HEK293 (cell line): Measurements from ENCODE around the gene ITGA8.

Experiments
- KLF1 ChIP-seq: fragments of 450-650 bp; formaldehyde crosslinking; IDR thresholded peaks from 2 replicates; pipeline ENCODE4 v1.5.1; 2016; ENCODE audit warnings: missing biosample characterization, missing genetic modification characterization
- KLF16 ChIP-seq: fragments of 450-650 bp; formaldehyde crosslinking; IDR thresholded peaks from 2 replicates; pipeline ENCODE4 v1.5.1; 2017; ENCODE audit warnings: missing biosample characterization, missing genetic modification characterization
- TCF7L2 ChIP-seq: IDR thresholded peaks from 2 replicates; pipeline ENCODE4 v1.6.1; 2011; ENCODE audit warnings: low read depth, mild to moderate bottlenecking, inconsistent platforms, low read length, moderate library complexity, borderline replicate concordance
- YY2 ChIP-seq: fragments of 450-650 bp; formaldehyde crosslinking; IDR thresholded peaks from 2 replicates; pipeline ENCODE4 v1.5.1; 2016; ENCODE audit warnings: missing biosample characterization, missing genetic modification characterization
- ZBTB1 ChIP-seq: fragments of 450-650 bp; formaldehyde crosslinking; IDR thresholded peaks from 2 replicates; pipeline ENCODE4 v1.5.1; 2016; ENCODE audit warnings: missing biosample characterization, missing genetic modification characterization
- ZNF211 ChIP-seq: fragments of 450-650 bp; formaldehyde crosslinking; IDR thresholded peaks from 2 replicates; pipeline ENCODE4 v1.5.1; 2016; ENCODE audit warnings: low read depth, missing biosample characterization, missing genetic modification characterization
- ZNF302 ChIP-seq: fragments of 450-650 bp; formaldehyde crosslinking; IDR thresholded peaks from 2 replicates; pipeline ENCODE4 v1.5.1; 2016; ENCODE audit warnings: missing biosample characterization, missing genetic modification characterization, low read depth
- ZNF654 ChIP-seq: fragments of 450-650 bp; formaldehyde crosslinking; IDR thresholded peaks from 2 replicates; pipeline ENCODE4 v1.5.1; 2016; ENCODE audit warnings: low read depth, missing biosample characterization, missing genetic modification characterization
- ZSCAN30 ChIP-seq: fragments of 450-650 bp; IDR thresholded peaks from 2 replicates; pipeline ENCODE4 v1.5.1; 2018; ENCODE audit warnings: missing biosample characterization, mild to moderate bottlenecking, missing genetic modification characterization, moderate library complexity
- TF ChIP-seq, protein P1 (sequence below): IDR thresholded peaks from 2 replicates; pipeline ENCODE4 v1.6.1; 2011; ENCODE audit warnings: mild to moderate bottlenecking, low read depth, low read length, borderline replicate concordance
- TF ChIP-seq, protein P2 (sequence below): fragments of 450-650 bp; formaldehyde crosslinking; IDR thresholded peaks from 2 replicates; pipeline ENCODE4 v1.5.1; 2017; ENCODE audit warnings: missing biosample characterization, missing genetic modification characterization
- TF ChIP-seq, protein P3 (sequence below): fragments of 450-650 bp; formaldehyde crosslinking; IDR thresholded peaks from 2 replicates; pipeline ENCODE4 v1.5.1; 2016; ENCODE audit warnings: missing biosample characterization, missing genetic modification characterization
- TF ChIP-seq, protein P4 (sequence below): fragments of 450-650 bp; formaldehyde crosslinking; IDR thresholded peaks from 2 replicates; pipeline ENCODE4 v1.5.1; 2016; ENCODE audit warnings: missing biosample characterization, missing genetic modification characterization

DNA sequence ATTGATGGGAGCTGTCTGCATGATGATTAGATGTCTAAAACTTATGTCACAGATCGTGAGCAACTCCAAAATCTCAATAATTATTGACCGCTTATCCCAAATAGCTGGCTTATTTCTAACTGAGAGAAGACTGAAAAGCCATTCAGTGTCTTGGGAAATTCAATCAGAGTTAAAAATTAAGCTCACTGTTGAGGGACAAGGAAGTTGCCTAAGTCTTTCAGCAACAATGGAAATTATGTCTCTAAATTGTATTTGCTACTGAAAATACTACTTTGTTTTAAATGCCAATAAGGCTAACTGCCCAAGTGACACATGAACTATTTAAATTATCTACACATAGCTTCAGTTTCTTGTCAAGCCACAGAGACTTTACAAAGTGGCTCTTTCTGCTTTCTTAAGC, 240.8 kb downstream of the ITGA8 start:
- TF ChIP-seq, protein P1, sequence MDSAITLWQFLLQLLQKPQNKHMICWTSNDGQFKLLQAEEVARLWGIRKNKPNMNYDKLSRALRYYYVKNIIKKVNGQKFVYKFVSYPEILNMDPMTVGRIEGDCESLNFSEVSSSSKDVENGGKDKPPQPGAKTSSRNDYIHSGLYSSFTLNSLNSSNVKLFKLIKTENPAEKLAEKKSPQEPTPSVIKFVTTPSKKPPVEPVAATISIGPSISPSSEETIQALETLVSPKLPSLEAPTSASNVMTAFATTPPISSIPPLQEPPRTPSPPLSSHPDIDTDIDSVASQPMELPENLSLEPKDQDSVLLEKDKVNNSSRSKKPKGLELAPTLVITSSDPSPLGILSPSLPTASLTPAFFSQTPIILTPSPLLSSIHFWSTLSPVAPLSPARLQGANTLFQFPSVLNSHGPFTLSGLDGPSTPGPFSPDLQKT = no peak
- TF ChIP-seq ZNF211 (tag by site-specific recombination) (no peak), ZNF302 (tag by site-specific recombination) (no peak), ZNF654 (no peak), KLF16 (tag by site-specific recombination) (no peak), ZBTB1 (no peak), ZSCAN30 (tag by site-specific recombination) (no peak), KLF1 (tag by site-specific recombination) (no peak), YY2 (tag by site-specific recombination) (no peak), TCF7L2 (no peak)
- TF ChIP-seq, protein P2, sequence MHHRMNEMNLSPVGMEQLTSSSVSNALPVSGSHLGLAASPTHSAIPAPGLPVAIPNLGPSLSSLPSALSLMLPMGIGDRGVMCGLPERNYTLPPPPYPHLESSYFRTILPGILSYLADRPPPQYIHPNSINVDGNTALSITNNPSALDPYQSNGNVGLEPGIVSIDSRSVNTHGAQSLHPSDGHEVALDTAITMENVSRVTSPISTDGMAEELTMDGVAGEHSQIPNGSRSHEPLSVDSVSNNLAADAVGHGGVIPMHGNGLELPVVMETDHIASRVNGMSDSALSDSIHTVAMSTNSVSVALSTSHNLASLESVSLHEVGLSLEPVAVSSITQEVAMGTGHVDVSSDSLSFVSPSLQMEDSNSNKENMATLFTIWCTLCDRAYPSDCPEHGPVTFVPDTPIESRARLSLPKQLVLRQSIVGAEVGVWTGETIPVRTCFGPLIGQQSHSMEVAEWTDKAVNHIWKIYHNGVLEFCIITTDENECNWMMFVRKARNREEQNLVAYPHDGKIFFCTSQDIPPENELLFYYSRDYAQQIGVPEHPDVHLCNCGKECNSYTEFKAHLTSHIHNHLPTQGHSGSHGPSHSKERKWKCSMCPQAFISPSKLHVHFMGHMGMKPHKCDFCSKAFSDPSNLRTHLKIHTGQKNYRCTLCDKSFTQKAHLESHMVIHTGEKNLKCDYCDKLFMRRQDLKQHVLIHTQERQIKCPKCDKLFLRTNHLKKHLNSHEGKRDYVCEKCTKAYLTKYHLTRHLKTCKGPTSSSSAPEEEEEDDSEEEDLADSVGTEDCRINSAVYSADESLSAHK (tag by site-specific recombination) = no peak
- TF ChIP-seq, protein P3, sequence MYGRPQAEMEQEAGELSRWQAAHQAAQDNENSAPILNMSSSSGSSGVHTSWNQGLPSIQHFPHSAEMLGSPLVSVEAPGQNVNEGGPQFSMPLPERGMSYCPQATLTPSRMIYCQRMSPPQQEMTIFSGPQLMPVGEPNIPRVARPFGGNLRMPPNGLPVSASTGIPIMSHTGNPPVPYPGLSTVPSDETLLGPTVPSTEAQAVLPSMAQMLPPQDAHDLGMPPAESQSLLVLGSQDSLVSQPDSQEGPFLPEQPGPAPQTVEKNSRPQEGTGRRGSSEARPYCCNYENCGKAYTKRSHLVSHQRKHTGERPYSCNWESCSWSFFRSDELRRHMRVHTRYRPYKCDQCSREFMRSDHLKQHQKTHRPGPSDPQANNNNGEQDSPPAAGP (tag by site-specific recombination) = no peak
- TF ChIP-seq, protein P4, sequence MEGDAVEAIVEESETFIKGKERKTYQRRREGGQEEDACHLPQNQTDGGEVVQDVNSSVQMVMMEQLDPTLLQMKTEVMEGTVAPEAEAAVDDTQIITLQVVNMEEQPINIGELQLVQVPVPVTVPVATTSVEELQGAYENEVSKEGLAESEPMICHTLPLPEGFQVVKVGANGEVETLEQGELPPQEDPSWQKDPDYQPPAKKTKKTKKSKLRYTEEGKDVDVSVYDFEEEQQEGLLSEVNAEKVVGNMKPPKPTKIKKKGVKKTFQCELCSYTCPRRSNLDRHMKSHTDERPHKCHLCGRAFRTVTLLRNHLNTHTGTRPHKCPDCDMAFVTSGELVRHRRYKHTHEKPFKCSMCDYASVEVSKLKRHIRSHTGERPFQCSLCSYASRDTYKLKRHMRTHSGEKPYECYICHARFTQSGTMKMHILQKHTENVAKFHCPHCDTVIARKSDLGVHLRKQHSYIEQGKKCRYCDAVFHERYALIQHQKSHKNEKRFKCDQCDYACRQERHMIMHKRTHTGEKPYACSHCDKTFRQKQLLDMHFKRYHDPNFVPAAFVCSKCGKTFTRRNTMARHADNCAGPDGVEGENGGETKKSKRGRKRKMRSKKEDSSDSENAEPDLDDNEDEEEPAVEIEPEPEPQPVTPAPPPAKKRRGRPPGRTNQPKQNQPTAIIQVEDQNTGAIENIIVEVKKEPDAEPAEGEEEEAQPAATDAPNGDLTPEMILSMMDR (tag by site-specific recombination) = no peak
